Fibroblast of peridontal ligament (primary cell): ENCODE results near the gene FLRT2.

ENCODE experiments used
- DNase-seq: peaks from one replicate; pipeline ENCODE4 v3.0.0-alpha.2; 2010; ENCODE audit errors: extremely low read depth

The FLRT2 gene

DNA sequence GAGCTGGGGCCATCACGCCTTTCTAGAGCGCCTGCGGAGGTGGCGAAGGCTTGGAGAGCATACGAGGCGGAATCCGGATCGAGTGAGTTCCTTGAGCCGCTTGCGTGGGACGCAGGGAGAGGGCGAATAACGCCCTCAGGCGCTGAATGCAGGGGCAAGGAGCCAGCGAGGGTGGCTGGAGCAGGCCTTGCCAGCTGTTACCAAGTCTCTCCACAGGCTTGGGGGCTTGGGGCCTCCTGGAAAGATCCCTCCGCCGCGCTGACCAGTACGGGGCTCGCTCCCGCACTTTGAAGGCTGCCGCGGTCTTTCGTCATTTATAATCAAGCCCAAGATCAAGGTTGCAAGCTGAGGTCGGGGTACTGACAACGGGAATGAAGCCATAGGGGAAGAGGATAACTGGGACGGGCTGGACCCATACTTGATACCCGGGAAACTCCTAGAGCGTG lies 1.2 kb downstream of the FLRT2 start:
- DNase-seq, result peak; percentile 80

DNA sequence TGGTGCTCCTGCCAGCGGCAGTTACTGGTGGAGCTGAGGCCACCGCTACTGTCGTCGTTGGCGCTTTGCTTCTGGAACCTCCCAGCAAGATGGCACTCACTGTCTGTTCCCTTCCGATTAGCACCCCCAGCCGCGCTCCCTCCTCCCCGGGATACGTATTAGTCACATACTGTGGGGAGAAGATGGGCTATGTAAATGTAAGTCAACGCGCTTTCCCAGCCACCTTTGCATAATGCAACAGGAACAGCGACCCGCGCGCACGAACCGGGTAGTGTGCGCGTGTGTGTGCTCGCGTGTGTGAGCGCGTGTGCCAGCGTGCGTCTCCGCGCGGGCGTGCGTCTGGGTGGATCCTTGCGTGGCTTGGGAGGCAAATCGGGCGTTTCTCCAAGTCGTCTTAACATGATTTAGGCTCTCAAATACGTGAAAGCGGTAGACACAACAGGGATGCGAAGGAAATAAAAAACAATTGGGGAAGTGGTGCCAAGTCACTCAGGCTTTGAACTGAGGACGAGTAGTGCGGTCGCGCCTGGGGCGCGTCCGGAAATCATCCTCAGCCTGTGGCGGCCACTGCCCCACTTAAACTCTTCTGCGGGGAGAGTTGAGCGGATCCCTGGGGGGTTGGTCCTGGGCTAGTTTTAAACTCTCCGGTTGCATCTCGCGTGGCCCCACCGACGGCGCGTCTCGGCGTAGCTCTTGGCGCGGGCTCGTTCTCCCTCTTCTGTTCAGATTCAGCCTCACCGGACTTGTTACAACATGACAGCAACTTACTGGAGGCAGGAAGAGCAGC lies 1.8 kb downstream of the FLRT2 start:
- peak; percentile 87 for DNase-seq

DNA sequence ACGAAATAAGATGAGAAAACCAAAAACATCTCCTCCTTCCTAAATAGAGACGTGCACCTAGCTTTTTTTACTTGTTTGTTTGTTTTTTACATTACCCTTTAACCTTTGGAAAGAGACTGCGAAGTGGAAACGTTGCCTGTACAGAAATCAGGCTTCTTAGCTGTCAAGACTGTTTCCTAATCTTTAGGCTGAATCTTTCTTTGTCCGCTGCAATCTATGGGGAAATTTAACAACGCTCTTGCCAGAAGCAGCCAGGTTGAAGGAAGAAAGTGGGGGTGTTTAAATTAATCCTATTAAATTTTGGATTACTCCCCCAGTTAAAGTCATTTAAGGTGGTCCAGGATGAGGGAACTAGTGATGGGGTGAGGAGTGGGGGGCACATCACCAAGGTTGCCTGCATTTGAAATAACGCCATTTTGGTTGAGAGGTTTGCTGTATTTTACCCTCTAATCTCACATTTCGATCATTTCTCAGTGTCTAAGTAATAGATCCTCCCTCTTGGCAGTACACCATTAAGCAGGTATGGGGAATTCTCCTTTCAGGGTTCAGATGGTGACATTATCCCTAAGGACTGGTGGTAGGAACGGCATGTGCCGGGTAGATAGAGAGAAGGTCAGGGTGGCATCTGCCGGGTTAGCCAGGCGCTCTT lies 2.6 kb downstream of the FLRT2 start:
- DNase-seq, result no peak

DNA sequence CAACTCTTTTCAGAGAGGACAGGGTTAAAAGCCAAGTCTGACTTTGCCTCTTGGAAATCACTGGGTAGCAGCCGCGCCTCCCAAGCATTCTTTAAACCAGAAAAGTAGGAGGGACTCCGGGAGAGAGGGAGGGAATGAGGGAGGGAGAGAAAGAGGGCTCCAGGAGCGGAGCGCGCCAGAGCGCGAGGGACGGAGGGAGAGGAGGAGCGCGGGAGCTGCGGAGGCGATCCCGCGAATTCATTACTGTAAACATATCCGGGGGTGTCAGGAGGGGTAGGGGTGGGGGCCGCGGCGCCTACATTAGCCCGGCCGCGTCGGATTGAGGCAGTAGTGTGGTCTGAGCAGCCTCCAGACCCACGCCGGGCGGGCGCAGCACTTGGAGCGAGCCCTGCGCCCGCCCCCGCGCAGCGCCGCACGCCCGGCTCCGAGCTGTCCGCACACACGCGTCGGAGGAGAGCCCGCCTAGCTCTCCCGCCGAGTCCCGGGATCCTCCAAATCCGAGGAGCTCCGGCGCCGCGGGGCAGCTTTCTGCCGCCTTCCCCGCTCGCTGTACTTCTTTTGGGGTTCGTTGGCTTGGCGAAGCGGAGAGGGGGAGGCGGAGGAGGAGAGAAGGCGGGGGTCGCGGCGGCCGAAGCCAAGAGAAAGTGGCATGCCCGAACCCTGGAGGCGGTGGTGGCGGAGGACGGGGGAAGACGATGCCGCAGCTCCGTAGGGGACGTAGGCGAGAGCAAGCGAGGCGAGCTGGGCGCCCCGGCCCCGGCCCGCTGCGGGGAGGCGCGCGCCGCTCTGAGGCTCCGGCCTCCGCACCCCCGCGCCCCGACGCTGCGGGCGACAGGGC lies 3.3 kb downstream of the FLRT2 start:
- peak; percentile 93 for DNase-seq

DNA sequence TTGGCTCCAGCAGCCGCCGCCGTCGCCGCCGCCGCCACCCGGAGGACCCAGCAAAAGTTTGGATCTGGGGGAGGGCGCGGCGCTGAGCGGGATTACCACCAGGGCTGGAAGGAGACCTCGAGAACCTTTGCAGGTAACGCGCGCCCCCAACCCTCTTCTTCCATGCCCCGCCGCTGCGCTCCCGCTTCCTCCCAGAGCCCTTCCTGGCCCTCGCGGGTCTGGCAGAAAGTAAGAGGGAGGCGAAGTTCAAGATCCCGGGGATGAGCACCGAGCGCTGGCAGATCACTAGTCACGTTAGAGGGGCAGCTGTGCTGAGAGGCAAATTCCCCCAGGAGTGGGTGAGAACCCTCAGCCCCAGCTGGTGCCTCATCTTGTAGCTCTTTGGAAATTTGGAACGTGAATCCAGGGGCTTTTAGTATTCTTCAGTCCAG lies 3.9 kb downstream of the FLRT2 start:
- DNase-seq, result peak; percentile 40

DNA sequence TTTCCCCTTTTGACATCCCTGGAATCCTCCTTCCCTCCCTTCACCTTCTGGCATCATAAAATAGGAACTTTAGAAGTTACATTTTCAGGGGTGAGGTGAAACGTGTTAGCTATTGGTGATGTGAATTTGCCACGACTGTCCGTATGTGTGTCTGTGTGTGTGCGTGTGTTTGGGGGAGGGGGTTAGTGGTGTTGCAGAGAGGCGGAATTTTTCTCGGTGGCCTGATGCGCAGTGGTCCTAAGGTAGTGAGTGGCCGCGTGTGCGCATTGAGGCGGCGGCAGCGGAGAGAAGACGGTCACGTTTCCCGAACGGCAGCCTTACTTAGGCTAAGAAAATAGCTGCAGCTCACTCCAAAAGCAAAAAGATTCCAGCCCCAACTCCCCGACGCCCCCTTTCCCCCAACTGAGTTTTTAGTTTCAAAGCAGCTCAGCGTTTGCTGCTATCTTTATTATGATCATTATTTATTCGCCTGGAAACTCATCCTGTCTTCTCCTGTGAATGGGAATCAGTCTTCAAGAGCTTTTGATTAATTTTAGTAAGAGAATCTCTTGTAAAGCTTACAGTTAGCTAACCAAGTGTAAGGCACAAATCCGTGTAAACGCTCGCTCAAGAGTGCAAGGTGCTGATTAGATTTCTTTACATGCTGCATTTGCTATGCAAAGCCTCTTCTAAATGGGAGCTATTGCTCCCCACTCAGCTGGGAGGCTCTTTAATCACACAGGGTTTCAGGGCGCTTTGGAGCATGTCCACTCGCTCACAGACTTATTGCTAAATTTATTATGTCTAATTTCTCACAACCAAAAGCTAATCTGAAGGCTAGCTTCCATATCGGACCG lies 4.7 kb downstream of the FLRT2 start:
- DNase-seq, result peak; percentile 42

DNA sequence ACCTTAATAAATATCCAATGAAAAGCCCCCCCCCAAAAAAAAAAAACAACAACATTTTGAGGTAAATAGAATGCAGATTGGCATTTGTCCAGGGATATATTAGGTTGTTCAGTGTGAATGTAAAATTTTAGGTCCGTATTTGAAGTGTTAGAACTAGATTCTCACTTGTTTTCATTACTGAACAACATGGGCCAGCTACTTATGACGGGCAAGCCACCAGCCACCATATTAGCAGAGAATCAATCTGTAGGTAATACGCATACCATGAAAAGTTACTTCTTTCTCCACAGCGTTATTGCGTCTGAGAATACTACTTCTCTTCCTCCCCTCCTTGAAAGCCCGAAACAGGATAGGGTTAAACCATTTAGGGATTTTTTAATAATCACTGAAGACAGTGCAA lies 5.4 kb downstream of the FLRT2 start:
- DNase-seq, result no peak

DNA sequence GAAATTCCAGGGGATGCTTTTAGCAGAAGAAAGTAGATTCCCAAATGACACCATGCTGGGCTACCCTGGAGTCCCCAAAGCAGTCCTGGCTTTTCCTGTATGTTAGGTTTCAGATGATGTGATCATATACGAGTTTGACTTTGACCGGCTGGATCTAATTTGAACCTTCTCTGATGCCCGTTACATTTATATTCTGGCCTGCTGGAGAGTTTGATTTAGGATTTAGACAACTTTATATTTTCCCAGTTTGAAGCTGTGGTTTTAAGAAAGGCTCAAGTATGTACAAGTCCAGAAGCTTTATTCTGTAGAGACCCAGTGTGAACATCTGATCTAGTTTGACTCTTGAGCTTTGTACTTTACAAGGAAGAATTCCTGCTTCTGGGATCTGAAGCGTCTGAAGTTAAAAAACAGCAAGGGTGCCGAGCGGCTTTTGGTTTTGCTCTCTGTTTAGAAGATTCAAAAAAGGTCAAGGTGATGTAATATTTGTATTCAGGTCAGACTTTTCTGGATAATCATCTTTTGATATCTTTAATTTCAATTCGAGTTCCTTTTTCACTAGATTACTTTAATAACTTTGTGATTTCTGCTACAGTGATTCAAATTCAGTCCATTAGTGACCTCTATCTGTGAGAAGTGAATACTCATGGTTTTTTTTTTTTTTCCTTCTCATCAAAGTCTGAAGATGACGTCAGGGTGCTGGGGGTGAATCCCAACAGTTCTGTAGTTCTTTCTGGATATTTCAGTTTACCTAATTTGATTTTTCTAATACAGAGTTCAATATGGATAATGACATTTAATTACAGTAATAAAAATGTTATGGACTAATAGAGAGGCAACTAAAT lies 6.3 kb downstream of the FLRT2 start:
- DNase-seq, result peak; percentile 84

DNA sequence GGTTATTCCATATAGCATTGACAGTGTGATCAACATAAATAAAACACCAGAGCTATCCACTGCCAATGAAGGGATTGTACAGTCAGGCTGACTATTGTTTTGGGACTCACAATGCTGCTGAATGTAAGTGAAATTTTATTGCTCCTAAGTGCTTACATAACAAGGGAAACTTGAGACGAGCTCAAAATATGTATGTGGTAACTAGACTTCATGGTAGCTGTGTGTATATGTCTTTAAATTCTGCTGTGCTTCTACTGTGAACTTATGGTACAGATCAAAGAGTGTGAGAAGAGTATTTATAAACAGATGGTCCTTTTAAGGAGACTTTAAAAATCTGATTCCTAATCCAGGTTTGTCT lies 6.9 kb downstream of the FLRT2 start:
- DNase-seq, result peak; percentile 70

DNA sequence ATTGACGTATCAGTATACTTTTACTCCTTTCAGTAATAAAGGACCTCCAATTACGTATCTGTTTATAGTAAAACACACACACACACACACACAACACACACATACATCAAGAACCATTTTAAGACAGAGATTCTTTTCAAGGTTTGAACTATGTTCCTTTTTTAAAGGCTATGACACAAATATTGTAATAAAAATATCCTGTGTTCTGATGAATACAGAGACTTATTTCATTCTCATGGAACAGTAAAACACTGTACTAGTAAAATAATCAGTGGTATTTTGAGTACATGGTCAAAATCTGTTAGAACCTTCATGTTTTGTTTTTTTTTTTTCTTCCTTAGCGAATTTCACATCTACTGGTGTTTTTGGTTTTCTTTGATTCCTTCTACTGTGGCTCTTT lies 7.6 kb downstream of the FLRT2 start:
- no peak for DNase-seq

DNA sequence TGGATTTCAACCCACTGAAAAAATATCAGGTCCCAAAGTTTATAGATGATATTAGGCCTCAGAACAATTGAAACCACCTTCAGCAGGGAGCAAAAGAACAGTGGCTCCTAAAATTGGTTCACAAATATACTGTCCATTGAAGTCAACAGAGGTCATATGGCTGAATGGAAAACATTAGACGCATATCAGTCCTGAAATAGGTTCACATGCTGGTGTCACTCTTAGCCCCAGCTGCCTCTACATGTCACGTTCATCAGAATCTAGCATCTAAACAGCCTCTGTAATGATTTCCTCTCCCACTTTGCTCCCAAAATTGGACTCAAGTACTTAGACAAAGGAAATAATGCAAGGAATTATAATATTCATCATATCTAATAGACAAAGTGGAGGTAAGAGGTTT lies 8.7 kb downstream of the FLRT2 start:
- no peak for DNase-seq

DNA sequence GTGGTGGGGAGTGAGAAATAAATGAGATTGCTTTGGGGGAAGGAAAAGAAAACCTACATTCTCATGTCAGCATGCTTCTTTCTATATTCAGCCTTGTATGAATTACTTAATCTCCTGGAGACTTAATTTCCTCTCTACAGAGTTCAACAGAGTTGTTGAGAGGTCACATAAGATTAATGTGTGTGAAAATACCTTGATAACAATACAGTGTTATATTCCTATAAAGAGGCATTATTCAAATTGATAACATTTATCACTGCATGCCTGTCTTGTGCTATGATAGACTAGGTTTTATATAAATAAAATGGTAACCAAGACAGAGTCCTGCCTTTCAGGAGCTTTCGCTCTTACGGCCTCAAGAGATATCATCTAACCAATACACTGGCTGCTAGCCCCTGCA lies 9.6 kb downstream of the FLRT2 start:
- DNase-seq, result no peak

DNA sequence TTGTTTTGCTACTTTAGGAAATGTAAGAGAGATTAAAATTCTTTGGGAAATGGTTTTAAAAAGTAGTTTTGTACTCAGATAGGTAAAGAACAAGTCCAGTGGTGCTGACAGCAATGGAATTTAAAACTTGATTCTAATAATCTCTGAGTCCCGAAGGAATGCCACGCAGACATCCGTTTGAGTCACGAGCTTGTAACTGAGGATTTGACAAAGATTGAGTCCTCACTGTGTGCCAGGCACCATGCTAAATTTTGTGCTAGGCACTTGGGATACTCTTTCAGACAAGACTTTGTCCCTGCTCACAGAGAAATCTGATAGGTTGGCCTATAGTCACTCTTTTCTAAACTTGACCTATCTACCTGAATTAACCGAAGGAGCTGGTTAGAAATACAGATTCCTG lies 12.7 kb downstream of the FLRT2 start:
- DNase-seq, result no peak

DNA sequence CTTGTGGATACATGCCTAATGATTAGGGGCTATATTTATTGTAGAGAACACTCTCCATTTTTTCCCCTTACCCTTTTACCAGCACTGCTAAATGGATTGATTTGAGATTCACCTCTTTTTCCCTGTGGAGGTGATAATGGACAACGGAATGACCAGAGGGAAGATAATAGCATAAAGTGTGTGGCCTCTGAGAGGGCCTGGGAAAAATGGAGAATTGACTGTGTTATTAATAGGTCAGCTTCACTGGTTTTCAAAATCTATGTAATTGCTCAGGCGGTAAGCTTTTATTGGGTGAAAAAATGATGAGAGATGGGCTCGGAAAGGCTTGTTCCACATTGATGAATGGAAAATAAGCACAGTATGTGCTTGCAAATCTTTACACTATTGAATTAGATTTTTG lies 15.8 kb downstream of the FLRT2 start:
- DNase-seq, result no peak

DNA sequence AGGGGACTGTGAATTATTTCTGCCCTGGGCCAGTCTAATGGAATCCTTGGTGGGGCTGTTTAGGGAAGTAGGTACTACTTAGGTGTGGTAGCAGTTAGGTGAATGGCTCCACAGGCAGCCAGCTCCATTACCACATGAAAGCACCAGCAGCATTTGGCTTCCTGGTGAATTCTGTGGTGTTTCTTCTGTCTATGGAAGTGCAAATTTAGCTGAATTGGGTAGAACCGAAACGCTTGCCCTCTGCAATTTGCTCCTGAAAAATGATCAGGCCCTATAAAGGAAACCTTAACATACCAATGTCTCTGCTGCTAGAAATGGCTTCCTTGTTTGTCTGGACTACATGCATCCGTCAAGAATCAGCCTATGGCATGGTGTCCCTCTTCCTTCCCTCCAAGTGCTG lies 16.4 kb downstream of the FLRT2 start:
- no peak for DNase-seq

DNA sequence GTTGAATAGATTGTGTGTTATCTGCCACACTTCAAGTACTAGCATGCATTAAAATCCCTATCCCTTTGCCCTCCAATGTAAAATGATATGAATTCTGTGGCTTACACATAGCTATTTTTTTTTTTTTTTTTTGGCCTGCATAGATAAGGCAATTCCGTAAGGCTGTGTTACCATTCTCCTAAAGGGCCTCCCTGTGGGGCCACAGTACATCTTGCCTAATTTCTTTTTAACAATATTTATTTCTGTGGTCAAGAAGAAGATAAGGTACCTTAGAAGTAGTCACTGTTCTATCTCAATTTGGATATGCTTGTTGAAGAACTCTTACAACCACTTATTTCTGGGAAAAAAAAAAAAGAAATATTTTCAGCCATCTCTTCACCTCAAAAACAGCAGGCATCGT lies 19.8 kb downstream of the FLRT2 start:
- no peak for DNase-seq

DNA sequence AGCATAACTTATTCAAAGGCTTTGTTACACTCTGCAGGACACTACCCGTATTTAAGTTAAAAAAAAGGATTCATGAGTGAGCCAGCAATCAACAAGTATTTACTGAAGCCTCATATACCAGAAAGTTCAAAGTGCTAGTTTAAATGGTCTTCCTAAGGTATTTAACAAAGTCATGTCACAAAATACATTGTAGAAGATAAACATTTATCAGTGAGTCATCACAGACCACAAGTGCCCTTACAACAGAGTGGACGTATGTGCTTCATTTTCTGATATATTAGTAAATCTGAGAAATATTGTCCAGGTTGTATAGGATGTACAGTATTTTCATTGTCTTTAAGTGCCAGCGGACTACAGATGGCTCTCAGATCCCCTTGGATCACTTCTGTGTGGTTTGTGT lies 24.2 kb downstream of the FLRT2 start:
- peak; percentile 34 for DNase-seq

DNA sequence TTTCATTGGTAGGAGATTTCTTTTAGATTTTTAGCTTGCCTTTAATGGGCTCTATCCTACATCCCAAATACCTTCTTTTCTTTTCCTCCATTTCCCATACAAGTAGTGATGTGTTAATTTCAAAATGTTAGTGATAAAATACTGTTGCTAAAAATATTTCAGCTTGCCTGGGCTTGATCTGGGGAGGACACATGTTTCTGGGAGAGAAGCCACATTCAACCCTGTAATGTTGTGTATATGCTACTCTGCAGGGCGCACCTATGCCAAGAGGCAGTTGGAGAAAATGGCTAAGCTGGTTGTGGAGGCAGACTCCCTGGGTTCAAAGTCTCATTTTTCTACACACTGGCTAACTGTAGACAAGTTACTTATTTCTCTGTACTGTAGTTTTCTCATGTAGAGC lies 26.3 kb downstream of the FLRT2 start:
- no peak for DNase-seq

DNA sequence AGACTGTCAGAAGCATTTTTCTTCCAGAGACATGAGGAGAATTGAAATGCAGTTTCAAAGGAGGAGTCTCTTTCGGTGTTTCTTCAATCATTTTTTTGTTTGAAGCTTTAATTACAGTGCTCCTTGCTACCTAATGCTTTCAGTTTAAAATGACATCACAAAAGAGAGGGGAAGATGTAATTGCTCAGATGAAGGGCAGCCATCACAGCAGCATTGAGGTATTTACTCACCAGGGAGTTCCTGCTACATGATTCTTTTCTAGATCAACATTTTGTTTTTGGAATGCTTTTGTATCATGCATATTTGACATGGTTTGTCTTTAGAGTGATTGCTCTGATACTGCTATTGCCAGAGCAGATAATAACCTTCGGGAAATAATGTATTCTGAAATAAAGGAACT lies 28.6 kb downstream of the FLRT2 start:
- no peak for DNase-seq

DNA sequence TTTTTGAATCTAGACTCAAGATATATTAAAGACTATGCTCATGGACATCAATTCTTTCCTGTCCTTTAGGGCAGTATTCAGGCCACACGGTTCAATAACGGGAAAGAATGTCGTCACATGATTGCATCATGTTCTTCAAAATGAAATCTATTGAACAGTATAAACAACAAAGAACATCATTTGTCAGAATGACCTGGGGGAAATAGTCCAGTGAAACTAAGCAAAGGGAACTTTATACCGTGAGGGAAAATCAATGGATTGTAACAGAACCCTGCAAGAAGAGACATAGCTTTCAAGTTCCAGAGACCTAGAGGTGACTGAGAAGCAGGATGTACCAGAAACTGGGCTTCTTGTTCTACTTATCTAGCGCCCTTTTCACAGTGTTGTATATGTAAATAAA lies 32.7 kb downstream of the FLRT2 start:
- DNase-seq, result no peak
